ENCODE measurements around the gene DOCK7.

DNA sequence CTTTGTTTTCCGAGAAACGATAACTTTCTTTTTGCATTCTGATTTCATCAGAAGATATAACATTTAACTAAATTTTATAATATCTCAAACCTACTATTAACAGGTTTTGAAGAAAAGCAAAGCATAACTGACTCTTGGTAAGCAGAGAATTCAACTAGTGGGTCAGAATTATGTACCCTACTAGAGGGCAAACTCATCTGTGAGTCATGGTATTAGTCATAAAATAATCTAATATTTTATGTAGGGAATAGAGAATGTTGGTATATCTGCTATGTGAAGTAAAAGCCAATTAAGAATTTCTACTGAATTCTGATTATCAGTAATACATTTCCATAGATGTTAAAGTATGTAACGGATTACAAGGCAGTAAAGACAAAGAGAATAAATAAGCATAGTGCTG, 194.5 kb downstream of the DOCK7 start:
- TF ChIP-seq EZH2 (IDR thresholded peaks at IDR 0.05) (no peak), FOXP2 (optimal IDR thresholded peaks at IDR 0.05; ENCODE audit: control extremely low read depth, extremely low read length, insufficient read depth) (no peak)
